CD4-positive, alpha-beta T cell treated with Interleukin-17A for 1 hour (primary cell): ENCODE results near the gene SLC6A3.

Source experiments
- DNase-seq: peaks from one replicate; pipeline ENCODE4 v3.0.0-alpha.2; 2020

Gene SLC6A3

GRCh38 chr5:1445313-1445688, at the start of gene SLC6A3:
TSS of gene SLC6A3 (minus strand) at chr5:1445440. CDS start at chr5:1443197, 2,243 bp downstream.
- peak; percentile 7 for DNase-seq

- no peak for DNase-seq
These were observed 48.7 kb upstream of the SLC6A3 start for GRCh38 chr5:1493941-1494340.

DNA sequence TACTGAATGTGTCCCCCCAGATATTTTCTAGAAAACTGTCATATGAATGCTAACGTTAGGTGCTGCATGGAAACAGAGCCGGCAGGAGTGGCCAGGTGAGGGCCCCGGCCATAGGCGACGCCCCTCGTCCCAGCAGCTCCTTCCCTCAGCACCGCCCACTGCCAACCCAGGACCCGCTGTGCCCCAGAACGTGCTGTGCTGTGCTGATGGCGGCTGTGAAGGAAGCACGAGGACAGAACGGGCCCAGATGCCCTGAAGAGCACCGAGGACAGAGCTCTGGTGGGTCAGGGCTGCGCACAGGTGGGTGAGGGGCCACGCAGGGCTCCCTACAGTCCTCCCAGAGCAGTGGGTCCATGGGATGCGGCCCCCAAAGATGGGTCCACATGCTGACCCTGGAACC, 48.2 kb upstream of the SLC6A3 start:
- no peak for DNase-seq

- no peak for DNase-seq
These were observed 47.5 kb upstream of the SLC6A3 start for GRCh38 chr5:1492757-1493156.

DNA sequence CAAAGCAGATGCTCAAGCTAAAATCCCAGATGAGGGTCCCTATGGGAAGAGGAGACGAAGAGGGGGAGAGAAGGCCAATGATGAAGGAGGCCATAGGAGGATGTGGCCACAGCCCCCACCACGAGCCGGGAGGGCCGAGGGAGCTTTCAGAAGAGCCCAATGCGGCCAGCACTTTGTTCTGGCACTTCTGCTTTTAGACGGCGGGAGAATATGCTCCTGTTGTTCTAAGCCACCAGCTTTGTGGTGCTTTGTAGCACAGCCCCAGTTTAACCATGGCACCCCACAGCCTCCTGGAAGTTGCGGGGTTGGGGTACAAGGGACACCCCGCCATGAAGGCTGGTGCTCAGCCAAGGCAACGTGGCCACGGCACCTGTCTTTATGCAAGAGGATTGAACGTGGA, 45.1 kb upstream of the SLC6A3 start:
- no peak for DNase-seq

GRCh38 chr5:1489754-1490153, 44.5 kb upstream of the SLC6A3 start:
- no peak for DNase-seq

GRCh38 chr5:1488882-1489680, 43.8 kb upstream of the SLC6A3 start:
- no peak for DNase-seq

- no peak for DNase-seq
These were observed 42.0 kb upstream of the SLC6A3 start for GRCh38 chr5:1487079-1487764.

DNA sequence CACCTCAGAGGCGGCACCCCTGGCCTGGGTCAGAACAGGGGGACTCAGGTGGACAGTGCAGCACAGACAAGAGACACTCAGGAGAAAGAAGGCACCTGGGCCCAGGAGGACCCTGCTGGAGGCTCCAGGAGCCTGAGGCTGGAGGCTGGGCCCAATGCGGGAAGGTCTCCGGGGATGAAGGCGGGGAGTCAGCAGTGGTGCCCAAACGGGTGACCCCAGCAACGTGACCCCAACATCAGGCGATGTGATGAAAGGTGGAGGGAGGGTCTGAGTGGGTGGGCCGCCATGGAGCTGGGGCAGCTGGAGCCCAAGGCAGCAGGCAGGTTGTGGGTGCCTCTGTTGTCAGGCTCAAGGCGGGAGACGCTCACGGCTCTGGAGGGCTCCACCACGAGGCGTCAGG, 41.0 kb upstream of the SLC6A3 start:
- DNase-seq, result no peak

DNA sequence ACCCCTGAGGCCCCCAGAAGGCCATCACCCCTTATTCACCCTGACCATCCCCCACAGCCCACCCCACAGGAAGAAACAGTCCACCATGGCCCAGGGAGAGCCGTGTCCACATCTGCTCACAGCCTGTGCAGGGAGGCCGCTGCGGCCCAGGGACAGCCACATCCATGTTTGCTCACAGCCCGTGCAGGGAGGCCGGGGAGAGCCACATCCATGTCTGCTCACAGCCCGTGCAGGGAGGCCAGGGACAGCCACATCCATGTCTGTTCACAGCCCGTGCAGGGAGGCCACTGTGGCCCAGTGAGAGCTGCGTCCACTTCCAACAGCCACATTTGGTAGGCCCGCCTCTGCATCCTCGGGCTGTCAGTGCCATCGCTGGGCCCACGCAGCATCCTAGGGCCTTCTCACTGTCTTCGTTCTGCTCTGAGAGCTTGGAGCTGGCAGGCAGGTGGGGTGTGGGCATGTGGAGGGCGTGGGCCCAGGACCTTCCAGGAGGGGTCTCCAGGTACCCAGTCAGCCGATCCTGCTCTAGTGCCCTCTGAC, 40.4 kb upstream of the SLC6A3 start:
- DNase-seq, result no peak

GRCh38 chr5:1484730-1485578, 39.7 kb upstream of the SLC6A3 start:
- no peak for DNase-seq

GRCh38 chr5:1483856-1484729, 38.9 kb upstream of the SLC6A3 start:
- no peak for DNase-seq

GRCh38 chr5:1483064-1483463, 37.8 kb upstream of the SLC6A3 start:
- DNase-seq, result no peak

DNA sequence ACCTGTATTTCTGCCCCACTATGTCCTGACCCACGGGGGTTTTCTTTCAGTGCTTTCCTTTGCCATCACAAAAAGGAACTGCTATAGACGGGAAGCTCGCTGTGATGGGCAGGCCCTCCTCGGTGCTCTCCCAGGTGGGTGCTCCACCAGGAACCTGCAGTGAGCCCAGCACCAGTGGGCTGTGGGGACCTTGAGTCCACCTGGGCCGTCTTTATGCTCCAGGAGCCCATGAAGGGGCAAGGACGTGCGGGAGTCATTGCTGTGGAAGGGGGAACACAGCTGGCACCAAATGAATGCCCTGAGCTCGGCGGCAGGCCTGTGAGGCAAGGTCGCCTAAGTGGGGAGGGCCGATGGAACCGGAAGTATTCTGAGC, 36.7 kb upstream of the SLC6A3 start:
- DNase-seq, result no peak

- no peak for DNase-seq
These were observed 36.2 kb upstream of the SLC6A3 start for GRCh38 chr5:1481266-1481958.

DNA sequence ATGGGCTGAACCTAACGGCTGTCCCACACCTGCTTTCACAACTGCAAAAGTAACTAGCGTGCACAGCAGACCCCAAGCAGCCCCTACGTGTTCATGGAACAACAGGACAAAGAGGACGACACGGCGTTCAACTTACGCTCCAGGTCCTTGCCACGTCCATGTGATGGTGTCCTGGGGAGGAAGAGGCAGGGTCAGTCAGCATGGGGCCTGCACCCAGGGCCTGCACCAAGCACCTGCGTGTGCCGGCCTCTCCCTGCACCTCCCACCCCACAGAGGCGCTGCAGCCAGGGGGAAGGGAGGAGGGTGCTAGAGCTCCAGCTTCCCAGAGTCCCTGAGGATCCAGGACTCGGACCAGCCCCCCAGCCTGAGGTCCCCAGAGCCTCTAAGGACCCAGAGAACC, 35.6 kb upstream of the SLC6A3 start:
- no peak for DNase-seq

GRCh38 chr5:1480217-1480616, 35.0 kb upstream of the SLC6A3 start:
- no peak for DNase-seq

DNA sequence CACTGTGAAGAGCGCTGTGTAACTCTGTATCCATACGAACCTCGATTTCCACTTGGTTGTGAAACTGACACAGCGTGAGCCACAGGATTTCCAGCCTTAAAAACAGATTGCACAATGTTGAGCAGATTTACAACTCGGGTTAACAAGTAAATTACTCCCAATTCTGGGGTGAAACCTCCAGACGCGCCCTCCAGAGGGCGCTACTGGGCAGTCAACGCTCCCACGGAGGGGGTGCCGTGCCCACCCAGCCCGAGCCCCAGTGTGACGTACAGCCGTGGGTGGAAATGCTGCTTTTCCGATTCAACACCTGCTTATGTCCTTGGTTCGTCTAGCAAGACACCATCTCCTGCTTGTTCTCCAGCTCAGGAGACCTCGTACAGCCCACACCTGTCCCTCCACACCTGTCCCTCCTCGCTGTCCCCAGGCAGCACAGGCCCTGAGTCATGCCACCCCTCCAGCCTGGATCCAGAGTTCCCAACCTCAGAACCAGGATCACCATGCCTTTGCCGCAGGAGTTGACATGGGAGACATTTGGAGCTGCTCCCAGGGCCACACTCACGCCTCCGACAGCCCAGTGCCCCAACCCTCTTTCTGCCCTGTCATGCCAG, 34.4 kb upstream of the SLC6A3 start:
- DNase-seq, result peak; percentile 57

GRCh38 chr5:1479066-1479465, 33.8 kb upstream of the SLC6A3 start:
- no peak for DNase-seq

DNA sequence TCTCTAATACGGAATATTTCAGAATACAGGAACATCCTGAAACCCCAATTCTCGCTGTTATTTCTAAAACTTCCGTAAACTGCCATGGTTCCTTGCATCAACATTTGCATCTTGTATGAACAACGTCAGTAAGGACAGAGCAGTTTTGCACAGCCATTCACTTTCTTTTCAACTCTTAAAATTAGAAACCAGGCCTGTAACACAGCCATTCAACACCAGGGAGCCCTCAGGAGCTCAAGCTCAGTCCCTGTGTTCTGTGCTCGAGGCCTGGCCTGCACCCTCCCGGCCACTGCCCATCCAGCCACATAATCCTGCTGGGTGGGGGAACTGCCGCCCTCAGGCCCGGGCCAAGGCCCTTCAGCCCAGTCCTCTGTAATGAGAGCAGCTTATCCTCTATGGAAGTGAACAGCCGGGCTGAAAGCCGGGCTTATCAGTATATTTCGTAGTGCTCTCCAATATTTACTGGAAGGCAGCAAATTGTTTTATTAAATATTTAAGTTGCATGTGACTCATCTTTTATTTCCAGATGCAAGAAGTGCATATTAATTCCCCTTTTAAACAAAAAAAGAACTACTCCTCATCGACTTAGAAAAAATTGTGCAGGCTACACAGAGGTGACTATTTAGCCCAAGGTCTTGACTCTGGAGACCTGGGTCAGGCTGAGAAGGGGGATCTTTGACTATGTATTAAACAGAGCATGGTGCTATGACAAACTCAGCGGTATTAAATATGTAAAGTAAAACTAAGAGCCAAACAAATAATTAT, 33.2 kb upstream of the SLC6A3 start:
- DNase-seq, result no peak

- DNase-seq, result no peak
These were observed 32.1 kb upstream of the SLC6A3 start for GRCh38 chr5:1477341-1477740.
